HepG2 (cell line): ENCODE measurements around the gene ZDHHC11. TPM values are rescaled to one million over a fixed set of nuclear protein-coding genes. Genes with fewer than 3 reads are reported as not detected.

ENCODE experiments used
- ASH2L ChIP-seq: fragments of 300-600, 200-600 bp; sonication (generic); IDR thresholded peaks from 2 replicates; pipeline ENCODE4 v1.7.0; 2017; ENCODE audit warnings: low read depth, mild to moderate bottlenecking, moderate library complexity, mixed read lengths, low read length; ENCODE audit not compliant: insufficient read length
- EP300 ChIP-seq, 3 experiments: sonication (generic) in 1 of 3; formaldehyde crosslinking in 1 of 3; IDR thresholded peaks; 2 replicates each; pipeline versions ENCODE4 v1.5.1 to v1.6.1; 2011 to 2020; ENCODE audit warnings: low read depth in 2 of 3, low read length in 2 of 3, borderline replicate concordance in 1 of 3, improper control_type of control experiment in 1 of 3, mild to moderate bottlenecking in 1 of 3, missing genetic modification reagents in 1 of 3, moderate library complexity in 1 of 3
- GATAD1 ChIP-seq: IDR thresholded peaks from 2 replicates; pipeline ENCODE4 v1.6.1; 2016; ENCODE audit warnings: missing genetic modification reagents, missing compliant biosample characterization
- KIAA2018 ChIP-seq: sonication (generic); formaldehyde crosslinking; IDR thresholded peaks from 2 replicates; pipeline ENCODE4 v1.5.0; 2020; ENCODE audit warnings: mild to moderate bottlenecking, missing genetic modification reagents, borderline replicate concordance
- MED1 ChIP-seq: sonication (generic); formaldehyde crosslinking; IDR thresholded peaks from 2 replicates; pipeline ENCODE4 v1.4.0; 2020; ENCODE audit warnings: missing genetic modification reagents
- MEF2D ChIP-seq: sonication (generic); formaldehyde crosslinking; IDR thresholded peaks from 2 replicates; pipeline ENCODE4 v1.5.1; 2020; ENCODE audit warnings: mild to moderate bottlenecking, missing genetic modification reagents
- NAIF1 ChIP-seq: sonication (generic); formaldehyde crosslinking; IDR thresholded peaks from 2 replicates; pipeline ENCODE4 v1.5.0; 2020; ENCODE audit warnings: mild to moderate bottlenecking, missing genetic modification reagents, borderline replicate concordance
- RARA ChIP-seq: IDR thresholded peaks from 2 replicates; pipeline ENCODE4 v1.6.1; 2016; ENCODE audit warnings: missing genetic modification reagents, missing compliant biosample characterization
- SP4 ChIP-seq: sonication (generic); formaldehyde crosslinking; IDR thresholded peaks from 2 replicates; pipeline ENCODE4 v1.8.1; 2023; ENCODE audit warnings: mild to moderate bottlenecking, missing genetic modification reagents
- TAF1 ChIP-seq: sonication (generic); formaldehyde crosslinking; IDR thresholded peaks from 2 replicates; pipeline ENCODE4 v1.4.0; 2020; ENCODE audit warnings: missing genetic modification reagents
- ZBTB46 ChIP-seq: sonication (generic); formaldehyde crosslinking; IDR thresholded peaks from 2 replicates; pipeline ENCODE4 v1.4.0; 2020; ENCODE audit warnings: mild to moderate bottlenecking, missing genetic modification reagents, borderline replicate concordance
- ZNF234 ChIP-seq: sonication (generic); formaldehyde crosslinking; conservative IDR thresholded peaks from 2 replicates; pipeline ENCODE4 v1.5.1; 2020; ENCODE audit warnings: mild to moderate bottlenecking, missing genetic modification reagents
- ZNF652 ChIP-seq: IDR thresholded peaks from 2 replicates; pipeline ENCODE4 v1.6.1; 2016; ENCODE audit warnings: low read depth, borderline replicate concordance
- ZNF687 ChIP-seq: sonication (generic); formaldehyde crosslinking; IDR thresholded peaks from 2 replicates; pipeline ENCODE4 v1.5.1; 2020; ENCODE audit warnings: mild to moderate bottlenecking, missing genetic modification reagents, moderate library complexity
- polyA plus RNA-seq, 8 experiments: library from polyadenylated mRNA; depleted of rRNA in 3 of 8; stranded (reverse) in 7 of 8; unstranded in 1 of 8; fragments of >200 nt; fragmentation: Illumina TruSeq in 4 of 8; extraction: Trizol in 4 of 8; gene quantifications; 2 replicates each; pipeline versions ENCODE4 v1.2.1 to v1.2.3, GENCODE V29; 2011 to 2016; ENCODE audit warnings: low read depth in 4 of 8, missing spikeins in 1 of 8, mixed read lengths in 1 of 8; ENCODE audit not compliant: insufficient read depth in 1 of 8
- total RNA-seq, 5 experiments: library from RNA; depleted of rRNA; stranded (reverse); fragments of >200 nt; fragmentation: Illumina TruSeq; extraction: Trizol; gene quantifications; 2 replicates each; pipeline ENCODE4 v1.2.3, GENCODE V29; 2016; ENCODE audit warnings: low read depth in 1 of 5

Gene ZDHHC11
- total and polyA plus RNA-seq, 2 of the 13 experiments (the other 11 are each of a cell fraction or from before 2014, with no cell fraction given), result 2.1 to 4.0 TPM

- TF ChIP-seq MED1 (CRISPR knock-in tag) (peak; percentile 47), ASH2L (peak; percentile 62), SP4 (CRISPR knock-in tag) (no peak), ZNF687 (CRISPR knock-in tag) (peak; percentile 56), KIAA2018 (CRISPR knock-in tag) (0 out of 2 replicates have a peak, but pooled peaks have one; percentile 35), NAIF1 (CRISPR knock-in tag) (no peak), ZNF234 (CRISPR knock-in tag) (no peak), ZNF652 (no peak), EP300 (IDR thresholded peaks at IDR 0.05; ENCODE audit: low read depth in 2 of 2, low read length in 2 of 2) (peak; percentile 62 to 91), EP300 (CRISPR knock-in tag; IDR thresholded peaks at IDR 0.05; ENCODE audit: borderline replicate concordance) (no peak; the same call in 1 of the 2 replicates), MEF2D (CRISPR knock-in tag) (no peak), RARA (CRISPR knock-in tag) (peak; percentile 44), TAF1 (peak; percentile 36; the same call in 1 of the 2 replicates), GATAD1 (CRISPR knock-in tag) (0 out of 2 replicates have a peak, but pooled peaks have one; percentile 19), ZBTB46 (no peak)
These were observed 91.6 kb downstream of the ZDHHC11 start (continued) for GRCh38 chr5:759111-759751.
